Heart left ventricle (tissue), 16 donors: ENCODE results near the gene HIPK4. TPM values are rescaled to one million over a fixed set of nuclear protein-coding genes. Genes with fewer than 3 reads are reported as not detected.
"Not testable (repeated sequence)": the region's sequence is repeated elsewhere in the genome, so short reads cannot be mapped to it uniquely, and the experiment has no call there.

ENCODE experiments used
- ATAC-seq, 4 donors: fragments of 200-7000 bp; cut with Tn5 transposase; one replicate each; pipeline ENCODE4 v1.9.1; 2020 to 2022; ENCODE audit warnings: moderate library complexity in 4 of 4, mild to moderate bottlenecking in 3 of 4, moderate number of reproducible peaks in 1 of 4
- DNase-seq, 5 donors: peaks; one replicate each; pipeline ENCODE4 v3.0.0-alpha.2; 2020
- H3K27ac ChIP-seq, 12 donors: fragments of 200-600 bp; sonication (generic) in 4 of 12; one replicate each; pipeline versions ENCODE4 v1.5.0 to v1.8.0; 2016 to 2022; ENCODE audit warnings: mild to moderate bottlenecking in 2 of 12
- H3K27me3 ChIP-seq, 9 donors: fragments of 200-600 bp; sonication (generic) in 2 of 9; one replicate each; pipeline versions ENCODE4 v1.5.1 to v1.8.0; 2016 to 2022; ENCODE audit warnings: mild to moderate bottlenecking in 3 of 9
- H3K36me3 ChIP-seq, 9 donors: fragments of 200-600 bp; sonication (generic) in 2 of 9; one replicate each; pipeline versions ENCODE4 v1.5.0 to v1.8.0; 2018 to 2022; ENCODE audit warnings: mild to moderate bottlenecking in 2 of 9
- H3K4me1 ChIP-seq, 12 donors: fragments of 200-600 bp; sonication (generic) in 4 of 12; one replicate each; pipeline versions ENCODE4 v1.5.0 to v1.8.0; 2016 to 2022; ENCODE audit warnings: mild to moderate bottlenecking in 3 of 12
- H3K4me3 ChIP-seq, 12 donors: fragments of 200-600 bp; sonication (generic) in 4 of 12; one replicate each; pipeline versions ENCODE4 v1.5.0 to v1.8.0; 2017 to 2022; ENCODE audit warnings: mild to moderate bottlenecking in 9 of 12, moderate library complexity in 4 of 12
- H3K9me3 ChIP-seq, 12 donors: fragments of 200-600 bp; sonication (generic) in 4 of 12; one replicate each; pipeline versions ENCODE4 v1.5.0 to v1.8.0; 2016 to 2022; ENCODE audit warnings: mild to moderate bottlenecking in 1 of 12
- CTCF ChIP-seq, 12 donors: fragments of 200-600 bp; sonication (generic) in 4 of 12; IDR thresholded peaks; one replicate each; pipeline versions ENCODE4 v1.5.0 to v1.8.0; 2018 to 2022; ENCODE audit warnings: antibody characterized with exemption in 12 of 12, mild to moderate bottlenecking in 5 of 12
- POLR2A ChIP-seq, 2 donors: fragments of 450-650 bp; IDR thresholded peaks; one replicate each; pipeline ENCODE4 v1.6.1; 2017; ENCODE audit warnings: antibody characterized with exemption in 2 of 2, mild to moderate bottlenecking in 2 of 2, moderate library complexity in 2 of 2
- WGBS, 4 donors: extraction: QIAGEN DNeasy Blood & Tissue Kit in 2 of 4; methylation state at CpG; one replicate each; pipeline versions ENCODE4 v1.1.5 to v1.1.7; 2013 to 2018; 5-methylcytosine and 5-hydroxymethylcytosine counted together
- intact Hi-C, 10 donors: fragments of 100-400 bp; cut with DNase I; formaldehyde crosslinking; loops; one replicate each; pipeline versions ENCODE4 v1.11.1 to v1.14.2; 2022
- long read RNA-seq, 3 donors: library from polyadenylated mRNA; unstranded; transcript quantifications; one replicate each; pipeline ENCODE4 v2.0.0, GENCODE V29; 2020 to 2021
- polyA plus RNA-seq, 2 donors: library from polyadenylated mRNA; stranded (reverse); fragments of 200-250 nt; gene quantifications; one replicate each; pipeline ENCODE4 v1.2.3, GENCODE V29; 2013
- total RNA-seq, 9 donors: library from RNA; depleted of rRNA in 2 of 9; stranded (reverse); fragments of >200 nt in 2 of 9; fragmentation: NEBNext Ultra II Directional in 3 of 9; extraction: Animal tissue kit (Norgen Biotek cat#: 25700) in 3 of 9; gene quantifications; one replicate each; pipeline versions ENCODE4 v1.1.0 to v1.2.4, GENCODE V29; 2016 to 2023
- donor health status: ischemic (EF 13 %, LVEDD 7.1; RV severe dilation, severe dysfunction).
- donor health status: healthy with polysubstance abuse.
- donor health status: DM: no; HTN: yes; CAD: no.
- donor health status: DM: no; HTN: no; CAD: no.
- donor health status: ischemic (EF 25% LVEDD 6.9; RV normal size, moderate dysfunction).
- donor health status: ischemic (EF 25% LVEDD 5.7; RV mildly dilated, moderate dysfunction).
- donor health status: healthy.
- donor health status: DM: yes; HTN: yes; CAD: no.
- donor health status: ischemic (EF 35%, LVEDD 5.7; RV mildly dilated, moderate dysfunction).
- donor health status: nonischemic (EF 11% LVEDD 7.7; RV severe dilation, severe dysfunction).
- donor health status: DM: yes; HTN: yes; CAD: no.
- donor health status: PGD.
- donor health status: ischemic (EF 29% LVEDD 5.4; RV normal size, mild dysfunction).
- donor health status: nonischemic (EF 23%, LVEDD 6.1; RV moderate dilation, normal function).

HIPK4 gene
- total RNA-seq (under 1 TPM in 3 of 9 donors, not detected in 6; 0.07 to 0.14 (median 0.12) TPM), polyA plus RNA-seq (under 1 TPM; 0.08 to 0.12 TPM)
- long read RNA-seq, donor 1, partial matches to known transcripts: 0 of 1 reads
- long read RNA-seq, donor 1, other reads (novel, unspliced or antisense): 1 of 1 reads
- long read RNA-seq, donor 2: 0 reads
- long read RNA-seq, donor 3: 0 reads

- H3K27ac ChIP-seq: no peak within 1 kb of the TSS
- DNase-seq: no peak
- H3K4me3 ChIP-seq: no peak within 1 kb of the TSS
- intact Hi-C loops: no loop called here
- WGBS, 4 donors: 81 to 87% (median 87%) methylated on average over 8 to 10 of the region's 10 CpGs
- H3K27me3 ChIP-seq: no peaks in the 10 kb centered on the region
- no peak for TF ChIP-seq CTCF (IDR thresholded peaks at IDR 0.05)
- no peak for TF ChIP-seq POLR2A (IDR thresholded peaks at IDR 0.05)
- H3K4me1 ChIP-seq: no peaks in the 10 kb centered on the region
- H3K9me3 ChIP-seq: no peaks in the 10 kb centered on the region
- ATAC-seq: no peak
- no peaks in the 10 kb centered on the region for H3K36me3 ChIP-seq
Observed at GRCh38 chr19:40390084-40390742, at the start of gene HIPK4. Gene HIPK4, minus strand, starts transcription at chr19:40390181. Its CDS starts 279 bp downstream, at chr19:40389902.

DNA sequence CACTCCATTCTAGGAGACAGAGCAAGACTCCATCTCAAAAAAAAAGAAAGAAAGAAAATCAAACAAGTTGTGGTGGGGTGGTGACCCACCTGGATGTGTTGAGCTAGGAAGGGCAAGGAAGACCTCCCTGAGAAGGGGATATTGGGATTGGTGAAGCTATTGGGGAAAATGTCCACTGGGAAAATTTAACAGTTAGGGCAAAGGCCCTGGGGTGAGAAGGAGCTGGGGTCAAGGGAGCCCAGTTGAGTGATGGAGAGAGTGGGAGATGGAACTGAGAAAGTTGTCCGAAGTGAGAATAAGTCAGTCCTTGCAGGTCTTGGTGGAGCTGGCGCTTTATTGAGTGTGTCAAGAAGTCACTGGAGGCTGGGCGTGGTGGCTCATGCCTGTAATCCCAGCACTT lies 48.3 kb upstream of the HIPK4 start:
- intact Hi-C loops: no loop called here
- DNase-seq: peak in 1 of 5 donors; percentile 10
- 91 to 95% (median 95%) methylated on average over 3 of the region's 3 CpGs for WGBS, 4 donors
- ATAC-seq: no peak
- TF ChIP-seq CTCF (IDR thresholded peaks at IDR 0.05) (no peak), POLR2A (IDR thresholded peaks at IDR 0.05) (no peak)
- H3K9me3 ChIP-seq: no peaks in the 10 kb centered on the region
- no peaks in the 10 kb centered on the region for H3K27me3 ChIP-seq
- peaks cover 0 to 28% (median 22%) of the 10 kb centered on the region in 9 donors for H3K36me3 ChIP-seq
- H3K4me1 ChIP-seq: peaks cover 5 to 37% (median 25%) of the 10 kb centered on the region in 12 donors
- peak overlapping the region in 1 of 12 donors; percentile 35 for H3K27ac ChIP-seq
- H3K4me3 ChIP-seq: no peak overlapping the region

- peak overlapping the region; percentile 5 to 67 (median 54) for H3K4me3 ChIP-seq
- ATAC-seq (peak; percentile 94 to 99 (median 98)), DNase-seq (peak; percentile 92 to 95 (median 94))
- 0 to 1% (median 1%) methylated on average over 30 to 50 of the region's 50 CpGs for WGBS, 4 donors
- no peak for TF ChIP-seq CTCF (IDR thresholded peaks at IDR 0.05)
- TF ChIP-seq POLR2A (IDR thresholded peaks at IDR 0.05): peak in 1 of 2 donors; percentile 52
- peak overlapping the region; percentile 90 to 99 (median 96) for H3K27ac ChIP-seq
- H3K4me1 ChIP-seq: peaks cover 0 to 32% (median 20%) of the 10 kb centered on the region in 12 donors
- intact Hi-C loops: loop anchor here in 1 of 10 donors (1.0 kb wide), 2 partner anchors 10 to 12 kb away; no protein-coding TSS in a partner anchor
- H3K36me3 ChIP-seq: peaks cover 0 to 3% (median 0%) of the 10 kb centered on the region in 9 donors
- no peaks in the 10 kb centered on the region for H3K27me3 ChIP-seq
- H3K9me3 ChIP-seq: no peaks in the 10 kb centered on the region
Observed at GRCh38 chr19:40433391-40434216, 43.6 kb upstream of the HIPK4 start.

DNA sequence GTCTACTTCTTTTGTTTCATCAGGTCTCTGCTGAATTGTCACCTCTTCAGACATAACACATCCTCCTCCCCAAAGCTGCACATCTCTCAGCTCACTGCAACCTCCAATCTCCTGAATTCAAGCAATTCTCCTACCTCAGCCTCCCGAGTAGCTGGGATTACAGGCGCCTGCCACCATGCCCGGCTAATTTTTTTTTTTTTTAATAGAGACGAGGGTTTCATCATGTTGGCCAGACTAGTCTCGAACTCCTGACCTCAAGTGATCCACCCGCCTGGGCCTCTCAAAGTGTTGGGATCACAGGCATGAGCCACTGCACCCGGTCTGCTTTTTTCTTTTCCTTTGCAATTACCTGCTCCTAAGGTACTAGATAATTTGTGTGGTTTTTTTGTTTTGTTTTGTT lies 42.8 kb upstream of the HIPK4 start:
- DNase-seq, H3K9me3 ChIP-seq, H3K27me3 ChIP-seq, H3K36me3 ChIP-seq, ATAC-seq: not testable (repeated sequence)
- WGBS, 4 donors: 48 to 54% (median 51%) methylated on average over 7 of the region's 7 CpGs
- intact Hi-C loops: loop anchor here in 1 of 10 donors (1.0 kb wide), 1 partner anchor 11 kb away; no protein-coding TSS in a partner anchor
- Histone ChIP-seq H3K4me3 (peak overlapping the region; percentile 5 to 67 (median 54)), H3K27ac (peak overlapping the region; percentile 90 to 99 (median 96)), H3K4me1 (peaks cover 0 to 32% (median 20%) of the 10 kb centered on the region in 12 donors)
